Iris pigment epithelial cell (primary cell): ENCODE results near the gene FAM25G.
"Not testable (repeated sequence)": the region's sequence is repeated elsewhere in the genome, so short reads cannot be mapped to it uniquely, and the experiment has no call there.

Experiments used
- DNase-seq: peaks from one replicate; pipeline ENCODE4 v3.0.0-alpha.2; 2011; ENCODE audit warnings: low read depth

FAM25G gene

GRCh38 chr10:47491600-47491999 is at the start of gene FAM25G:
FAM25G (minus strand) TSS chr10:47491700; CDS start chr10:47491674, 26 bp downstream.
- DNase-seq = not testable (repeated sequence)

GRCh38 chr10:47536430-47536829 is 44.9 kb upstream of the FAM25G start:
- not testable (repeated sequence) for DNase-seq

- DNase-seq = not testable (repeated sequence)
These were observed 32.0 kb upstream of the FAM25G start, which contains the start of gene AGAP9 for GRCh38 chr10:47523475-47523874. AGAP9 (minus strand) TSS chr10:47523638; CDS start chr10:47523526, 112 bp downstream.

GRCh38 chr10:47502313-47502712 is 10.8 kb upstream of the FAM25G start:
- not testable (repeated sequence) for DNase-seq

- not testable (repeated sequence) for DNase-seq
These were observed 2.7 kb upstream of the FAM25G start for GRCh38 chr10:47494226-47494625.

- DNase-seq = not testable (repeated sequence)
These were observed 1.9 kb downstream of the FAM25G start for GRCh38 chr10:47489630-47490029.

- peak; percentile 76 for DNase-seq
These were observed 5.6 kb downstream of the FAM25G start for GRCh38 chr10:47485943-47486342.

- not testable (repeated sequence) for DNase-seq
These were observed 6.7 kb downstream of the FAM25G start for GRCh38 chr10:47484786-47485185.

- peak; percentile 6 for DNase-seq
These were observed 7.6 kb downstream of the FAM25G start, which contains the start of gene ANXA8 for GRCh38 chr10:47483923-47484322. ANXA8 (minus strand) TSS chr10:47484115; CDS start chr10:47483933, 182 bp downstream.

GRCh38 chr10:47482367-47482766 is 9.1 kb downstream of the FAM25G start:
- not testable (repeated sequence) for DNase-seq

- DNase-seq = not testable (repeated sequence)
These were observed 9.7 kb downstream of the FAM25G start for GRCh38 chr10:47481768-47482181.

GRCh38 chr10:47481182-47481766 is 10.2 kb downstream of the FAM25G start:
- peak; percentile 51 for DNase-seq

- DNase-seq = not testable (repeated sequence)
These were observed 11.4 kb downstream of the FAM25G start for GRCh38 chr10:47480133-47480532.

- DNase-seq = not testable (repeated sequence)
These were observed 13.4 kb downstream of the FAM25G start for GRCh38 chr10:47478114-47478513.

GRCh38 chr10:47477078-47477477 is 14.4 kb downstream of the FAM25G start:
- not testable (repeated sequence) for DNase-seq

GRCh38 chr10:47475101-47475500 is 16.4 kb downstream of the FAM25G start:
- not testable (repeated sequence) for DNase-seq

GRCh38 chr10:47473516-47473915 is 18.0 kb downstream of the FAM25G start:
- not testable (repeated sequence) for DNase-seq

GRCh38 chr10:47472647-47473046 is 18.9 kb downstream of the FAM25G start:
- DNase-seq = not testable (repeated sequence)

GRCh38 chr10:47472072-47472471 is 19.4 kb downstream of the FAM25G start:
- DNase-seq = not testable (repeated sequence)

- not testable (repeated sequence) for DNase-seq
These were observed 22.6 kb downstream of the FAM25G start for GRCh38 chr10:47468731-47469528.

GRCh38 chr10:47467957-47468356 is 23.5 kb downstream of the FAM25G start:
- DNase-seq = not testable (repeated sequence)

- DNase-seq = not testable (repeated sequence)
These were observed 24.0 kb downstream of the FAM25G start for GRCh38 chr10:47467458-47467857.
